Neural crest cell (in vitro differentiated cells): ENCODE data around the gene SMIM28. TPM values are rescaled to one million over a fixed set of nuclear protein-coding genes. Genes with fewer than 3 reads are reported as not detected.

ENCODE experiments used
- DNase-seq: peaks from one replicate; pipeline ENCODE4 v3.0.0; 2021; ENCODE audit warnings: low read depth, mixed read lengths, low spot score
- H3K27ac Mint-ChIP-seq: one replicate; pipeline ENCODE4 v1.8.0; 2021; ENCODE audit warnings: mild to moderate bottlenecking, mixed read lengths; ENCODE audit not compliant: unreplicated experiment
- H3K27me3 Mint-ChIP-seq: 2 replicates; pipeline ENCODE4 v1.8.0; 2021; ENCODE audit warnings: low read depth, mild to moderate bottlenecking, mixed read lengths
- H3K36me3 Mint-ChIP-seq: 2 replicates; pipeline ENCODE4 v1.8.0; 2021; ENCODE audit warnings: low read depth, mild to moderate bottlenecking, mixed read lengths
- H3K4me1 Mint-ChIP-seq: 2 replicates; pipeline ENCODE4 v1.8.0; 2021; ENCODE audit warnings: mixed read lengths
- H3K4me3 Mint-ChIP-seq: one replicate; pipeline ENCODE4 v1.8.0; 2021; ENCODE audit warnings: mild to moderate bottlenecking, mixed read lengths
- H3K9me3 Mint-ChIP-seq: 2 replicates; pipeline ENCODE4 v1.8.0; 2021; ENCODE audit warnings: mixed read lengths
- total RNA-seq: library from RNA; stranded (reverse); gene quantifications from 2 replicates; pipeline ENCODE4 v1.2.1, GENCODE V29; 2021
- TF ChIP-seq, protein P1 (sequence below): fragments of 200-600 bp; sonication (generic); conservative IDR thresholded peaks from 2 replicates; pipeline ENCODE4 v1.5.0; 2021; ENCODE audit warnings: antibody characterized with exemption, mild to moderate bottlenecking

The SMIM28 gene
- total RNA-seq, 1 donor from 2014 or later = not detected

- TF ChIP-seq, protein P1, sequence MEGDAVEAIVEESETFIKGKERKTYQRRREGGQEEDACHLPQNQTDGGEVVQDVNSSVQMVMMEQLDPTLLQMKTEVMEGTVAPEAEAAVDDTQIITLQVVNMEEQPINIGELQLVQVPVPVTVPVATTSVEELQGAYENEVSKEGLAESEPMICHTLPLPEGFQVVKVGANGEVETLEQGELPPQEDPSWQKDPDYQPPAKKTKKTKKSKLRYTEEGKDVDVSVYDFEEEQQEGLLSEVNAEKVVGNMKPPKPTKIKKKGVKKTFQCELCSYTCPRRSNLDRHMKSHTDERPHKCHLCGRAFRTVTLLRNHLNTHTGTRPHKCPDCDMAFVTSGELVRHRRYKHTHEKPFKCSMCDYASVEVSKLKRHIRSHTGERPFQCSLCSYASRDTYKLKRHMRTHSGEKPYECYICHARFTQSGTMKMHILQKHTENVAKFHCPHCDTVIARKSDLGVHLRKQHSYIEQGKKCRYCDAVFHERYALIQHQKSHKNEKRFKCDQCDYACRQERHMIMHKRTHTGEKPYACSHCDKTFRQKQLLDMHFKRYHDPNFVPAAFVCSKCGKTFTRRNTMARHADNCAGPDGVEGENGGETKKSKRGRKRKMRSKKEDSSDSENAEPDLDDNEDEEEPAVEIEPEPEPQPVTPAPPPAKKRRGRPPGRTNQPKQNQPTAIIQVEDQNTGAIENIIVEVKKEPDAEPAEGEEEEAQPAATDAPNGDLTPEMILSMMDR = no peak
- DNase-seq = no peak
- Mint-ChIP-seq H3K27ac (no peak overlapping the region), H3K9me3 (no peaks in the 10 kb centered on the region), H3K36me3 (no peaks in the 10 kb centered on the region), H3K4me3 (no peak overlapping the region), H3K4me1 (no peaks in the 10 kb centered on the region), H3K27me3 (no peaks in the 10 kb centered on the region)
Measured at GRCh38 chr6:138397128-138398122, 19.7 kb downstream of the SMIM28 start.

- H3K36me3 Mint-ChIP-seq = no peaks in the 10 kb centered on the region
- H3K27me3 Mint-ChIP-seq = no peaks in the 10 kb centered on the region
- TF ChIP-seq, protein P1 = no peak
- no peaks in the 10 kb centered on the region for H3K9me3 Mint-ChIP-seq
- no peak for DNase-seq
- H3K27ac Mint-ChIP-seq = no peak overlapping the region
- peaks cover 5% of the 10 kb centered on the region for H3K4me1 Mint-ChIP-seq
- H3K4me3 Mint-ChIP-seq = peak overlapping the region; percentile 16
Measured at GRCh38 chr6:138400326-138400725, 22.6 kb downstream of the SMIM28 start.

DNA sequence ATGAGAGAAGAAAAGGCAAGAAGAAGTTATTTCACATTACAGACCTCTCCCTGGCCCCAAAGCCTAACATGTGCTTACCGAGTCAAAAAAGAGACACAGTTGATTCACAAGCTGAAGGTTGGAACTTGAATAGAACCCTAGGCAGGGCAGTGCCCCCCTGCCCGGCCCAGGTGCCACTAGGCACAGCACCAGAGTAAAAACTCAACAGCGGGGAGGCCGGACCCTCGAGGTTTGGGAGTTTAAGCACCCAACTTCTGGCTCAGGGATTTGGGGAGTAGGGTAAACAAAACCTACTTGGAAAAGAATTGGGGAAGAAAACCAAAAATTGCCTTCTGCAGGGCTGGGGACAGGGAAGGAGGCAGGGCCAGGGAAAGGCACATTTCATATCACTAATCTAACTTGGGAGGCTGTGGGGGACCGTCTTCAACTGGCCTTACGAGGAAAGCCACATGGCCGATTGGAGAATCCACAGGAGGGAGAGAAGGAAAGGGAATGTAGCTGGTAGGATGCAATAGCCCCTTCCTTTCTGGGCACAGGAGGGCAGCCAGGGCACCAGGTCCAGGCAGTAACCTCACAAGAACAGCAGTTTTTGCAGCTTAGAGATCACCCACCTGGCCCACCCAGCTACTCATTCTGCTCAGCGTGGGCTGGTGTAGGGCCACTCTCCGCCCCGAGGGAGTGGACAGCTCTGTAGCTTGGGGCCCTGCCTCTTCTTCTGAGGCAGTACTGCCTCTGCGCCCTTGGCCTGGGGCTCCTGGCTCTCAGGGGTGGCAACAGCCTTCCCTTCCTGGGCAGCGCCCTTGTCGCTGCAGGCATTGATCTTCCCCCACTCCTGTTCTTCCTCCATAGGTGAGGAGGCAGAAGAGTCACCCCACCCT is 24.5 kb downstream of the SMIM28 start:
- H3K36me3 Mint-ChIP-seq = peaks cover 2% of the 10 kb centered on the region
- no peaks in the 10 kb centered on the region for H3K9me3 Mint-ChIP-seq
- TF ChIP-seq, protein P1 = no peak
- H3K4me1 Mint-ChIP-seq = peaks cover 12% of the 10 kb centered on the region
- H3K4me3 Mint-ChIP-seq = peak overlapping the region; percentile 85
- no peak overlapping the region for H3K27ac Mint-ChIP-seq
- H3K27me3 Mint-ChIP-seq = no peaks in the 10 kb centered on the region
- no peak for DNase-seq

DNA sequence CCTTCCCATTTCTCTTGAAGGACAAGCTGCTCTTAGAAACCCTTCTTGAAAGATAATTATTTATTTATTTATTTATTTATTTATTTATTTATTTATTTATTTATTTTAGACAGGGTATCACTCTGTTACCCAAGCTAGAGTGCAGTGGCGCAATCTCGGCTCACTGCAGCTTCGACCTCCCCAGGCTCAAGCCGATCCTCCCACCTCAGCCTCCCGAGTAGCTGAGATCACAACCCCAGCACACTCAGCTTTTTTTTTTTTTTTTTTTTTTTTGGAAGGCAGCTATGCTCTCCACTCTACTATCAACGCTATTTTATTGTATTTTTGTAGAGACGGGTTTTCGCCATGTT is 25.1 kb downstream of the SMIM28 start:
- Mint-ChIP-seq H3K4me1 (peaks cover 12% of the 10 kb centered on the region), H3K36me3 (peaks cover 2% of the 10 kb centered on the region), H3K27ac (no peak overlapping the region), H3K9me3 (no peaks in the 10 kb centered on the region), H3K4me3 (peak overlapping the region; percentile 89), H3K27me3 (no peaks in the 10 kb centered on the region)
- TF ChIP-seq, protein P1 = no peak
- DNase-seq = no peak

DNA sequence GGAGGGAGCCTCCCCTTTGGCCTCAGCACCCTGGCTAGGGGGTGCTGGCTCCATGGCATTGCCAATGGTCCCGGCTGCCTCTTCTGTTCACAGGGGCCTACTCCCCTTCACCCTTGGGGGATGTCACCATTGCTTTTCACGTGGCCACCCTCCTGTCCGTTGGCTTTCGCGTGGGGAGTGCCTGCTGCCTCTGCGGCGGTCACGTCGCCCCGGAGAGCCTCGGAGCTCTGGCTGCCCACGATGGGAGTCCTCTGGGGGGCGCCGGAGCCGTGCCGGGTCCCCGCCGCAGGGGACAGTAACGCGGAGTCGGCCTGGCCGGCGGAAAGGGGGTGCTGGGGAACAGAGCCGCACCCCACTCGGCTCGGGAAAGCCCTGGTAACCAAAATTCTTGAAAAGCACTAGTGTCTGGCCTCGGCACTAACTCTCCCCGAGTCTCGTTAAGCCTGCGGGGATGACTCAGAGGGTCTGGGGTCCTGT is 25.7 kb downstream of the SMIM28 start:
- H3K4me3 Mint-ChIP-seq = peak overlapping the region; percentile 89
- H3K27me3 Mint-ChIP-seq = no peaks in the 10 kb centered on the region
- H3K27ac Mint-ChIP-seq = peak overlapping the region; percentile 35

More for the DNA sequence above, 25.7 kb downstream of the SMIM28 start:
- peaks cover 12% of the 10 kb centered on the region for H3K4me1 Mint-ChIP-seq
- no peaks in the 10 kb centered on the region for H3K9me3 Mint-ChIP-seq
- peak; percentile 48 for DNase-seq
- peaks cover 5% of the 10 kb centered on the region for H3K36me3 Mint-ChIP-seq
- TF ChIP-seq, protein P1 = no peak
